Measurements from ENCODE around the gene SOD2.

DNA sequence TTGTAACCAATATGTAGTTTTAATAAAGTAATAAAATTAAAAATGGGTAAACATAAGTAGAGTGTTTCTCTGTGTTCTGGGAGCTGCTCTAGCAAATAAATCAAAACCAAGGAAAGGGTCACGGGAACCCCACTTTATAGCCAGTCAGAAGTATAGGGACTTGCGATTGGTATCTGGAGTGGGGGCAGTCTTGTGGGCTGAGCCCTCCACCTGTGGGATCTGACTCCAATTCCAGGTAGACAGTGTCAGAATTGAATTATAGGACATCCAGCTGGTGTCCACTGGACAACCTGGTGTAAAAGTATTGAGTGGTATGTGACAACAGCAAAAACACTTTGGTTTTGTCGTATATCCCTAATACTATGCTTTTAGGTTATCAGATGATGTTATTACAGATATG is 14.5 kb downstream of the SOD2 start:
- TF ChIP-seq, protein P1, sequence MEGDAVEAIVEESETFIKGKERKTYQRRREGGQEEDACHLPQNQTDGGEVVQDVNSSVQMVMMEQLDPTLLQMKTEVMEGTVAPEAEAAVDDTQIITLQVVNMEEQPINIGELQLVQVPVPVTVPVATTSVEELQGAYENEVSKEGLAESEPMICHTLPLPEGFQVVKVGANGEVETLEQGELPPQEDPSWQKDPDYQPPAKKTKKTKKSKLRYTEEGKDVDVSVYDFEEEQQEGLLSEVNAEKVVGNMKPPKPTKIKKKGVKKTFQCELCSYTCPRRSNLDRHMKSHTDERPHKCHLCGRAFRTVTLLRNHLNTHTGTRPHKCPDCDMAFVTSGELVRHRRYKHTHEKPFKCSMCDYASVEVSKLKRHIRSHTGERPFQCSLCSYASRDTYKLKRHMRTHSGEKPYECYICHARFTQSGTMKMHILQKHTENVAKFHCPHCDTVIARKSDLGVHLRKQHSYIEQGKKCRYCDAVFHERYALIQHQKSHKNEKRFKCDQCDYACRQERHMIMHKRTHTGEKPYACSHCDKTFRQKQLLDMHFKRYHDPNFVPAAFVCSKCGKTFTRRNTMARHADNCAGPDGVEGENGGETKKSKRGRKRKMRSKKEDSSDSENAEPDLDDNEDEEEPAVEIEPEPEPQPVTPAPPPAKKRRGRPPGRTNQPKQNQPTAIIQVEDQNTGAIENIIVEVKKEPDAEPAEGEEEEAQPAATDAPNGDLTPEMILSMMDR (IDR thresholded peaks at IDR 0.05; ENCODE audit: extremely low read depth in 1 of 2, insufficient read depth in 1 of 2, low read depth in 1 of 2, low read length in 2 of 2), result no peak
- TF ChIP-seq POLR2AphosphoS5 (IDR thresholded peaks at IDR 0.05; ENCODE audit: insufficient read depth, low read depth, low read length) (no peak), EZH2 (IDR thresholded peaks at IDR 0.05; ENCODE audit: borderline replicate concordance, low read depth, low read length, severe bottlenecking) (no peak), POLR2A (IDR thresholded peaks at IDR 0.05; ENCODE audit: low read depth, low read length) (no peak), MYC (IDR thresholded peaks at IDR 0.05; ENCODE audit: low read depth, low read length) (no peak), JUN (IDR thresholded peaks at IDR 0.05; ENCODE audit: borderline replicate concordance, insufficient read depth, insufficient read length, low read depth) (no peak)
